WTC11 (cell line): Measurements from ENCODE around the gene ACY1.

Experiments used
- ATF3 ChIP-seq: sonication (generic); formaldehyde crosslinking; conservative IDR thresholded peaks from 2 replicates; pipeline ENCODE4 v1.8.1; 2022; ENCODE audit warnings: mild to moderate bottlenecking, missing genetic modification reagents
- CREM ChIP-seq: sonication (generic); formaldehyde crosslinking; IDR thresholded peaks from 2 replicates; pipeline ENCODE4 v1.8.1; 2022; ENCODE audit warnings: mild to moderate bottlenecking, missing genetic modification reagents, moderate library complexity
- JUN ChIP-seq: sonication (generic); formaldehyde crosslinking; IDR thresholded peaks from 2 replicates; pipeline ENCODE4 v1.8.0; 2023; ENCODE audit warnings: mild to moderate bottlenecking, missing genetic modification reagents
- TCF7 ChIP-seq: sonication (generic); formaldehyde crosslinking; IDR thresholded peaks from 2 replicates; pipeline ENCODE4 v1.8.0; 2022; ENCODE audit warnings: mild to moderate bottlenecking, low read depth, missing genetic modification reagents, moderate library complexity
- TF ChIP-seq, protein P1 (sequence below): fragments of 200-600 bp; IDR thresholded peaks from 2 replicates; pipeline ENCODE4 v1.8.0; 2022; ENCODE audit warnings: antibody characterized with exemption
- TF ChIP-seq, protein P2 (sequence below): sonication (generic); formaldehyde crosslinking; IDR thresholded peaks from 2 replicates; pipeline ENCODE4 v1.8.0; 2022; ENCODE audit warnings: mild to moderate bottlenecking, missing genetic modification reagents

DNA sequence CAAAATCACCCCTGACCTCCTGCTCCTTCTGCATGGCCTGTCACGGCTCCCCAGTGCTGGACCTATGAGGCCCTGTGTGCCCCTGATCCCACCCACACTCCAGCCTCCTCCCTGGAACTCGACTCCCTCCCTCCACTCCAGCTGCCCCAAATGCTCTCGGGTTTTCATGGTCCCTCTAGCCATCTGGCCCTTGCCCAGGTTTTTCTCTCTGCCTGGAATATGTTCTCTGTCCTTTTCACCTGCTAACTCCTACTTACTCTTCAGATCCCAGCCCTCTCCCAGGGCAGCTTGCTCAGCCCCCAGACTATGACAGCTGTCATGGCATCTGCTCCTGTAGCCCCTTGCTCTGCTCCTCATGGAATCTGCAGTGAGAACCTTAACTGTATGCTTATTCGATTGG, 42.7 kb downstream of the ACY1 start:
- TF ChIP-seq TCF7 (CRISPR knock-in tag) (no peak), CREM (no peak), JUN (CRISPR knock-in tag) (no peak), ATF3 (CRISPR knock-in tag) (no peak)
- TF ChIP-seq, protein P1, sequence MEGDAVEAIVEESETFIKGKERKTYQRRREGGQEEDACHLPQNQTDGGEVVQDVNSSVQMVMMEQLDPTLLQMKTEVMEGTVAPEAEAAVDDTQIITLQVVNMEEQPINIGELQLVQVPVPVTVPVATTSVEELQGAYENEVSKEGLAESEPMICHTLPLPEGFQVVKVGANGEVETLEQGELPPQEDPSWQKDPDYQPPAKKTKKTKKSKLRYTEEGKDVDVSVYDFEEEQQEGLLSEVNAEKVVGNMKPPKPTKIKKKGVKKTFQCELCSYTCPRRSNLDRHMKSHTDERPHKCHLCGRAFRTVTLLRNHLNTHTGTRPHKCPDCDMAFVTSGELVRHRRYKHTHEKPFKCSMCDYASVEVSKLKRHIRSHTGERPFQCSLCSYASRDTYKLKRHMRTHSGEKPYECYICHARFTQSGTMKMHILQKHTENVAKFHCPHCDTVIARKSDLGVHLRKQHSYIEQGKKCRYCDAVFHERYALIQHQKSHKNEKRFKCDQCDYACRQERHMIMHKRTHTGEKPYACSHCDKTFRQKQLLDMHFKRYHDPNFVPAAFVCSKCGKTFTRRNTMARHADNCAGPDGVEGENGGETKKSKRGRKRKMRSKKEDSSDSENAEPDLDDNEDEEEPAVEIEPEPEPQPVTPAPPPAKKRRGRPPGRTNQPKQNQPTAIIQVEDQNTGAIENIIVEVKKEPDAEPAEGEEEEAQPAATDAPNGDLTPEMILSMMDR, result no peak
- TF ChIP-seq, protein P2, sequence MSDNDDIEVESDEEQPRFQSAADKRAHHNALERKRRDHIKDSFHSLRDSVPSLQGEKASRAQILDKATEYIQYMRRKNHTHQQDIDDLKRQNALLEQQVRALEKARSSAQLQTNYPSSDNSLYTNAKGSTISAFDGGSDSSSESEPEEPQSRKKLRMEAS, result no peak
